Measurements from ENCODE around the gene TMEM119. TPM values are rescaled to one million over a fixed set of nuclear protein-coding genes. Genes with fewer than 3 reads are reported as not detected.
"Not testable (repeated sequence)": the region's sequence is repeated elsewhere in the genome, so short reads cannot be mapped to it uniquely, and the experiment has no call there.

TMEM119 gene
- total RNA-seq, 2 donors from 2014 or later: not detected

- Mint-ChIP-seq H3K36me3 (no peaks in the 10 kb centered on the region), H3K27ac (no peak overlapping the region), H3K9me3 (no peaks in the 10 kb centered on the region), H3K4me1 (ENCODE audit: low read depth in 2 of 2) (no peaks in the 10 kb centered on the region), H3K27me3 (no peaks in the 10 kb centered on the region), H3K4me3 (no peak overlapping the region)
- ATAC-seq: no peak
- DNase-seq (ENCODE audit: low spot score): no peak
These were observed 1.9 kb downstream of the TMEM119 start for GRCh38 chr12:108595711-108596647.

GRCh38 chr12:108594960-108595710 is 2.7 kb downstream of the TMEM119 start:
- DNase-seq (ENCODE audit: low spot score) (no peak), ATAC-seq (peak in 1 of 2 donors; percentile 14)
- Mint-ChIP-seq H3K9me3 (no peaks in the 10 kb centered on the region), H3K27ac (no peak overlapping the region), H3K4me3 (no peak overlapping the region), H3K36me3 (no peaks in the 10 kb centered on the region), H3K4me1 (ENCODE audit: low read depth in 2 of 2) (no peaks in the 10 kb centered on the region), H3K27me3 (no peaks in the 10 kb centered on the region)

GRCh38 chr12:108594323-108594903 is 3.5 kb downstream of the TMEM119 start:
- DNase-seq (ENCODE audit: low spot score): no peak
- no peaks in the 10 kb centered on the region for H3K36me3 Mint-ChIP-seq
- H3K4me1 Mint-ChIP-seq (ENCODE audit: low read depth in 2 of 2): no peaks in the 10 kb centered on the region
- H3K9me3 Mint-ChIP-seq: no peaks in the 10 kb centered on the region
- ATAC-seq: no peak
- no peak overlapping the region for H3K4me3 Mint-ChIP-seq
- no peaks in the 10 kb centered on the region for H3K27me3 Mint-ChIP-seq
- no peak overlapping the region for H3K27ac Mint-ChIP-seq

GRCh38 chr12:108592033-108592909 is 5.6 kb downstream of the TMEM119 start:
- Mint-ChIP-seq H3K27me3 (no peaks in the 10 kb centered on the region), H3K4me3 (no peak overlapping the region), H3K27ac (no peak overlapping the region), H3K36me3 (no peaks in the 10 kb centered on the region), H3K4me1 (ENCODE audit: low read depth in 2 of 2) (no peaks in the 10 kb centered on the region), H3K9me3 (no peaks in the 10 kb centered on the region)
- DNase-seq (ENCODE audit: low spot score) (no peak), ATAC-seq (no peak)

- DNase-seq (ENCODE audit: low spot score): no peak
- H3K27me3 Mint-ChIP-seq: no peaks in the 10 kb centered on the region
- H3K9me3 Mint-ChIP-seq: no peaks in the 10 kb centered on the region
- ATAC-seq: no peak
- no peaks in the 10 kb centered on the region for H3K4me1 Mint-ChIP-seq (ENCODE audit: low read depth in 2 of 2)
- no peak overlapping the region for H3K27ac Mint-ChIP-seq
- no peaks in the 10 kb centered on the region for H3K36me3 Mint-ChIP-seq
- H3K4me3 Mint-ChIP-seq: no peak overlapping the region
These were observed 6.5 kb downstream of the TMEM119 start for GRCh38 chr12:108591267-108591980.

GRCh38 chr12:108590463-108590862 is 7.4 kb downstream of the TMEM119 start:
- not testable (repeated sequence) for H3K27ac Mint-ChIP-seq; DNase-seq (ENCODE audit: low spot score); H3K27me3 Mint-ChIP-seq; H3K36me3 Mint-ChIP-seq; ATAC-seq; H3K4me1 Mint-ChIP-seq (ENCODE audit: low read depth in 2 of 2); H3K9me3 Mint-ChIP-seq; H3K4me3 Mint-ChIP-seq

GRCh38 chr12:108589840-108590229 is 8.0 kb downstream of the TMEM119 start:
- Mint-ChIP-seq H3K9me3 (no peaks in the 10 kb centered on the region), H3K36me3 (no peaks in the 10 kb centered on the region)

GRCh38 chr12:108589028-108589839 is 8.7 kb downstream of the TMEM119 start:
- H3K4me3 Mint-ChIP-seq: no peak overlapping the region
- ATAC-seq (no peak), DNase-seq (ENCODE audit: low spot score) (no peak)
- no peaks in the 10 kb centered on the region for H3K36me3 Mint-ChIP-seq
- no peak overlapping the region for H3K27ac Mint-ChIP-seq
- H3K27me3 Mint-ChIP-seq: peaks cover 4 to 7% of the 10 kb centered on the region in 2 donors
- no peaks in the 10 kb centered on the region for H3K4me1 Mint-ChIP-seq (ENCODE audit: low read depth in 2 of 2)
- no peaks in the 10 kb centered on the region for H3K9me3 Mint-ChIP-seq

More at GRCh38 chr12:108589840-108590229, 8.0 kb downstream of the TMEM119 start:
- Mint-ChIP-seq H3K4me3 (no peak overlapping the region), H3K4me1 (ENCODE audit: low read depth in 2 of 2) (no peaks in the 10 kb centered on the region), H3K27me3 (peaks cover under 1 to 3% of the 10 kb centered on the region in 2 donors), H3K27ac (no peak overlapping the region)
- no peak for DNase-seq (ENCODE audit: low spot score)
- no peak for ATAC-seq

GRCh38 chr12:108587826-108588225 is 10.1 kb downstream of the TMEM119 start:
- H3K27me3 Mint-ChIP-seq: peaks cover 4 to 7% of the 10 kb centered on the region in 2 donors
- DNase-seq (ENCODE audit: low spot score): peak; percentile 16

GRCh38 chr12:108586306-108586705 is 11.6 kb downstream of the TMEM119 start:
- H3K27me3 Mint-ChIP-seq: peaks cover 4 to 7% of the 10 kb centered on the region in 2 donors
- no peaks in the 10 kb centered on the region for H3K36me3 Mint-ChIP-seq
- no peaks in the 10 kb centered on the region for H3K4me1 Mint-ChIP-seq (ENCODE audit: low read depth in 2 of 2)
- ATAC-seq: no peak
- DNase-seq (ENCODE audit: low spot score): peak; percentile 35
- H3K4me3 Mint-ChIP-seq: no peak overlapping the region
- H3K27ac Mint-ChIP-seq: no peak overlapping the region
- no peaks in the 10 kb centered on the region for H3K9me3 Mint-ChIP-seq

More at GRCh38 chr12:108587826-108588225, 10.1 kb downstream of the TMEM119 start:
- Mint-ChIP-seq H3K36me3 (no peaks in the 10 kb centered on the region), H3K9me3 (no peaks in the 10 kb centered on the region), H3K27ac (no peak overlapping the region), H3K4me3 (no peak overlapping the region), H3K4me1 (ENCODE audit: low read depth in 2 of 2) (no peaks in the 10 kb centered on the region)
- no peak for ATAC-seq

GRCh38 chr12:108585864-108586263 is 12.0 kb downstream of the TMEM119 start:
- no peak overlapping the region for H3K27ac Mint-ChIP-seq
- no peaks in the 10 kb centered on the region for H3K36me3 Mint-ChIP-seq
- no peak for DNase-seq (ENCODE audit: low spot score)
- H3K27me3 Mint-ChIP-seq: peaks cover 4 to 7% of the 10 kb centered on the region in 2 donors
- no peak overlapping the region for H3K4me3 Mint-ChIP-seq
- no peaks in the 10 kb centered on the region for H3K4me1 Mint-ChIP-seq (ENCODE audit: low read depth in 2 of 2)
- H3K9me3 Mint-ChIP-seq: no peaks in the 10 kb centered on the region
- ATAC-seq: no peak

- no peaks in the 10 kb centered on the region for H3K9me3 Mint-ChIP-seq
- no peaks in the 10 kb centered on the region for H3K36me3 Mint-ChIP-seq
- H3K27ac Mint-ChIP-seq: no peak overlapping the region
- peaks cover 4 to 7% of the 10 kb centered on the region in 2 donors for H3K27me3 Mint-ChIP-seq
- DNase-seq (ENCODE audit: low spot score) (peak; percentile 22), ATAC-seq (no peak)
- H3K4me1 Mint-ChIP-seq (ENCODE audit: low read depth in 2 of 2): peaks cover under 1% of the 10 kb centered on the region in 2 donors
- H3K4me3 Mint-ChIP-seq: no peak overlapping the region
These were observed 13.3 kb downstream of the TMEM119 start for GRCh38 chr12:108584456-108585065.
